Measurements from ENCODE around the gene RNF144B.
"Not testable (repeated sequence)": the region's sequence is repeated elsewhere in the genome, so short reads cannot be mapped to it uniquely, and the experiment has no call there.

RNF144B gene

GRCh38 chr6:18398225-18398624 is 11.1 kb downstream of the RNF144B start:
- DNase-seq; in situ Hi-C loops (cut with HindIII; ENCODE audit: low pct_ligation_motif_present, low pct_unique_long_range_greater_than_20kb, low sequenced_read_pairs): not testable (repeated sequence)

DNA sequence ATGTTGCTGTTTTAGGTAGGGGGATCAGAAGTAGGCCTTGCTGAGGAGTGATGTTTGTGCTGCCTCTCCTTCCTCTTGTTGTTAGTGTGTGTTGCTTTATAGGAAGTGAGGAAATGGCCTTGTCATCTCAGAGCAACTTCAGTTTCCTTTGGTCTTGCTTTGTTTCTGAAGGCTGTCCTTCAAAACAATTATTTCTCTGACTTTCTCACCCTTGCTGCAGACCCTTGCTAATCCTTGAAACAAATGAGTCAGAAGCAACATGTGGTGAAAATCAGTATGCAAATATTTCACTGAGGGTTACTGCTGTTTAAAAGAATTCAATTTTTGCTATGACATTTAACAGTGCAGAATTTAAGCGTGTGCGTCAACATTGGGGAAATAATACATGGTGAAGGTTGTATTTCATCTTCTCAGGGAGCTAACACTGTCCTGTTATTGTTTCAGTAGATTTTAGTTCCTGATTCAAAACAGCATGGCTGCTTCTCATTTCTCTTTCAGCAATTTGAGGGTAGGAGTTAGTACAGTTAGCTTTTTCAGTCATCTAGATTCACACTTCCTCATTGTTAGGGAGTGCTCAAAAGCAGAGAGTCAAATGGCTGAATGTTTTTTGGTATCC is 13.8 kb downstream of the RNF144B start:
- in situ Hi-C loops (cut with HindIII; ENCODE audit: low pct_ligation_motif_present, low pct_unique_long_range_greater_than_20kb, low sequenced_read_pairs), result no loop called here
- no peak for DNase-seq

DNA sequence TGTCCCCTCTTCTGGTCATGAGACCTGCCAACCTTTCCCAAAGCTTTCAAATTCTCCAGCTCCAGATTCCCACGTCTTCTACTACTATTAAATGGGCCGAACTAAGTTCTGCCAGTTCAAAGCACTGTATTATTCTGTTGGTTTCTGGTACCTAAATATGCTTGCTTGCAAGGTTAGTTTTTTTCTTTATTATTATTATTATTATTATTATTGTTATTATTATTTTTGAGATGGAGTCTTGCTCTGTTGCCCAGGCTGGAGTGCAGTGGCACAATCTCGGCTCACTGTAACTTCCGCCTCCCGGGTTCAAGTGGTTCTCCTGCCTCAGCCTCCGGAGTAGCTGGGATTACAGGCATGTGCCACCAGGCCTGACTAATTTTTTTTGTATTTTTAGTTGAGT is 17.8 kb downstream of the RNF144B start:
- DNase-seq; in situ Hi-C loops (cut with HindIII; ENCODE audit: low pct_ligation_motif_present, low pct_unique_long_range_greater_than_20kb, low sequenced_read_pairs): not testable (repeated sequence)

GRCh38 chr6:18405477-18406293 is 18.5 kb downstream of the RNF144B start:
- peak; percentile 77 for DNase-seq
- in situ Hi-C loops (cut with HindIII; ENCODE audit: low pct_ligation_motif_present, low pct_unique_long_range_greater_than_20kb, low sequenced_read_pairs), result no loop called here

DNA sequence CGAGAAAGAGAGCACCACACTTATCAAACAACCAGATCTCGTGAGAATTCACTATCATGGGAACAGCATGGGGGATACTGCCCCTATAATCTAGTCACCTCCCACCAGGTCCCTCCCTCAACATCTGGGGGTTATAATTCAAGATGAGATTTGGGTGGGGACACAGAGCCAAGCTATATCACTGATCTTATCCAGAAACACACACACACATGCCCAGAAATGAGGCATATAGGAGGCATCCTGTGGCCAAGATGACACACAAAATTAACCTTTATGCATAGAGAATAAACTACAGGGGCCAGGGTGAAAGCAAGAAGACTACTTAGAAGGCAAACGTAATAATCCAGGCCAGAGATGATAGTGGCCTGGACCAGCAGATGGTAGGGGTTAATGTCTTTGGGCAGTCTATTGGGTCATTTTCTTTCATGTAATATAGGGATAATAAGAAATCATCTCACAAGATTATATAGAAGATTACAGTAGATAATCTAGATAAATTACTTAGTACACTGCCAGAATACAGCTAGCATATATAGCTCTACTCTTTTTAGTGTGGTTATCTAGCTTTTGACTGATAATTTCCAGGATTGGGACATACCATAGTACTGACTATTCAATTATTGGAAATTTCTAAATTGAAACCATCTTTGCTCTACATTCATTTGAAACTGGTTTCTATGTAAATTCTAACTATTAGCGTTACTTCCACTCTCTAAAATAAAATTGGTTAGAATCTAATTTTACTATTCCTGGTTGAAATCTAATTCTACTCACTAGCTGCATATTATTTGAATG is 20.0 kb downstream of the RNF144B start:
- in situ Hi-C loops (cut with HindIII; ENCODE audit: low pct_ligation_motif_present, low pct_unique_long_range_greater_than_20kb, low sequenced_read_pairs), result no loop called here
- no peak for DNase-seq

- DNase-seq; in situ Hi-C loops (cut with HindIII; ENCODE audit: low pct_ligation_motif_present, low pct_unique_long_range_greater_than_20kb, low sequenced_read_pairs): not testable (repeated sequence)
These were observed 22.5 kb downstream of the RNF144B start for GRCh38 chr6:18409602-18410001.

- no peak for DNase-seq
These were observed 23.3 kb downstream of the RNF144B start for GRCh38 chr6:18410412-18410811.

DNA sequence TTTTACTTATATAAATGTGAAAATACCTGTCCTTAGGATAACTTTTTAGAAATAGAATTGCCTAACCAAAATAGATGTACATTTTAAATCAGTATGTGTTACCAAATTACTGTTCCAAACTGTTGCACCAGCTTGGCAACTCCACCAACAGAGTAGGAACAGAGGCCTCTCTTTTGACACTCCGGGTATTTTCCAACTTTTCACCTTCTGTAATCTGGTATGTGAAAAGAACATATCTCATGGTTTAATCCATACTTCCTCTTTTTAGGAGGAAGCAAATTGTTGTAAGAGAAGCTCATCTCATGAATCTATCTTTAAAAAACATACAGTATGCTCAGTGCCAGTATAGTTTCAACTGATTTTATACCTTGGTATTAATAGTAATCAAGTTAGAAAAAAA is 24.9 kb downstream of the RNF144B start:
- in situ Hi-C loops (cut with HindIII; ENCODE audit: low pct_ligation_motif_present, low pct_unique_long_range_greater_than_20kb, low sequenced_read_pairs), result no loop called here

More at GRCh38 chr6:18410412-18410811, 23.3 kb downstream of the RNF144B start:
- in situ Hi-C loops (cut with HindIII; ENCODE audit: low pct_ligation_motif_present, low pct_unique_long_range_greater_than_20kb, low sequenced_read_pairs), result no loop called here

GRCh38 chr6:18412644-18413043 is 25.5 kb downstream of the RNF144B start:
- no peak for DNase-seq
- in situ Hi-C loops (cut with HindIII; ENCODE audit: low pct_ligation_motif_present, low pct_unique_long_range_greater_than_20kb, low sequenced_read_pairs), result no loop called here

More for the DNA sequence above, 24.9 kb downstream of the RNF144B start:
- DNase-seq, result no peak

GRCh38 chr6:18413381-18413780 is 26.2 kb downstream of the RNF144B start:
- no peak for DNase-seq
- in situ Hi-C loops (cut with HindIII; ENCODE audit: low pct_ligation_motif_present, low pct_unique_long_range_greater_than_20kb, low sequenced_read_pairs), result no loop called here

- in situ Hi-C loops (cut with HindIII; ENCODE audit: low pct_ligation_motif_present, low pct_unique_long_range_greater_than_20kb, low sequenced_read_pairs), result no loop called here
- no peak for DNase-seq
These were observed 27.0 kb downstream of the RNF144B start for GRCh38 chr6:18414116-18414515.

GRCh38 chr6:18415207-18415606 is 28.1 kb downstream of the RNF144B start:
- no peak for DNase-seq
- in situ Hi-C loops (cut with HindIII; ENCODE audit: low pct_ligation_motif_present, low pct_unique_long_range_greater_than_20kb, low sequenced_read_pairs), result no loop called here

DNA sequence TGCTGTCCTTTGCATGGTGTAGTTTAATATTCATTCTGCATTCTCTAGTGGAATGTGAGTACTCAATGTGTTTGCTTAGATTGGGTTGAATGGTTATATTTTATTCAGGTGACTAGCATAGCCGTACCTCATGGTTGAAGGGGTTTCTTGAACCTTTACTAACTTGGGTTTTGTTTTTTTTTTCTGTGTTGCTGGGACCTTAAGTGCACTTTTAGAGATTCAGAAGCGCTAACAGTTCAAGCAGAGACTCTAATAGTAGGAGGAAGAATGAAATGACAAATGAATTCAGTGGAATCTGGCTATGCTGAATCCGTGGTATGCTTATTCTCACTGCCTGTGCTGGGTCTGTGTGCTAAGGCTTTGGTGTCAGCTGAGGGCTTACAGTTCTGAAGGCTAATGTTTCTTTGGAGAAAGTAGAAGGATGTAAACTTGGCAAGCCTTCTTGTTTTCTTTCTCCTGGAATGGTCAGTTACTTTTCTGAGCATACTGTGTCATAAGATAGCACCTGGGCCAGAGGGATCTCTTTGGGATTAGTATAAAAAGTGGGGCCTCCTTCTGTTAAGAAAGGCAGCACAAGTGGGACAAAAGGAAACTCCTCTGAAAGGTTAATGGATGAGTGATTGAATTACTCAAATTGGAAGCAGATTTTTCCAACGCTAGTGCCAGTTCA is 28.7 kb downstream of the RNF144B start:
- DNase-seq, result no peak
- in situ Hi-C loops (cut with HindIII; ENCODE audit: low pct_ligation_motif_present, low pct_unique_long_range_greater_than_20kb, low sequenced_read_pairs), result no loop called here

DNA sequence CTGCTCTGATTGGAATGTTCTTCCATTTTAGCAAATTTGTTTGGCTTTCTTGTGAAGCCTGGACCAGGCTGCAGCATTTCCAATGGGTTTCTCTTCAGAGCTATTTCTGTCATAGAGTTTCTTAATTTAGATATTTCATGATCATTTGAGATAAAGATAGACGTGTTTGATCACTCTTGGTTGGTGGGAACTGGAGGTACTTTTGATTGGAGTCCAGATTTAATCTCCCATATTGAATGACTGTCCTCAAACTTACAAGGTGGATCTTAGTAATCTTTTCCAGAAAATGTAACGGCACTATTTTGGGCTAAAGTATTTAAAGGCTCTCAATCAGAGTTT is 29.2 kb downstream of the RNF144B start:
- in situ Hi-C loops (cut with HindIII; ENCODE audit: low pct_ligation_motif_present, low pct_unique_long_range_greater_than_20kb, low sequenced_read_pairs), result no loop called here
- DNase-seq, result no peak

DNA sequence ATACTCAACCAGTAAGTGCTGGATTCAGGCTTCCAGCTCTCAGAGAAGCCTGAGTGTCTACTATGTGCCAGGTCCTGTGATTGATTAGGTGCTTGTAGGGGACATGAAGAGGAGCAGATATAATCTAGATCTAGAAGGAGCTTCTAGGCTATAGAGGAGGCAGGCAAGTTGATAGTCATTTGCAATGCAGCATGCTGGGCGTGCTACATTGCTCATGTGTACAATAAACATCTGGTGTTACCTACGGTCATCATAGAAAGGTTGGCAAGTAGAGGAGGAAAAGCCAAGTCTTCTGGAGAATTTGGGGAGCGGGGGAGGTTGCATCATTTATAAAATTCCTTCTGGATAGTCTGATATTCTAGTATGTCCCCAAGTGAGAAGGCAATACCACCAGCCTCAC is 33.2 kb downstream of the RNF144B start:
- in situ Hi-C loops (cut with HindIII; ENCODE audit: low pct_ligation_motif_present, low pct_unique_long_range_greater_than_20kb, low sequenced_read_pairs), result no loop called here
- no peak for DNase-seq

DNA sequence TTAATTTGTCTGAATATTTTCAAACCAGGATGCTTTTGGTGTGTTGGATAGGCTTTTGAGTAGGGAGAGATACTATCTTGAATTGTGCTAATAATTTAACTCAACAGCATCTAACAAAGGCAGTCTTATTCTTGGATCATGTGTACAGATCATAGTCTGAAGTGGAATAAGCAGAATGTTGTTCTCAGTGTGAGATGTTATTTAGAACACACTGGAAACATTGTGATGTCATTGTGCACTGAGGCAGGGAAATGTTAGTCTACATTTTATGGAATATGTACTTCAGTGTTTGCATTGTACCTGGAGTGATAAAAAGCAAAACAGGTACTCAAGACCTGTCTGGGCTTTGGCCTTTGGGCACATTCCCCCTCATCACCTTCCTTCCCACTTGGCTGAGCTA is 35.0 kb downstream of the RNF144B start:
- no peak for DNase-seq

GRCh38 chr6:18423426-18423825 is 36.3 kb downstream of the RNF144B start:
- DNase-seq, result no peak
- in situ Hi-C loops (cut with HindIII; ENCODE audit: low pct_ligation_motif_present, low pct_unique_long_range_greater_than_20kb, low sequenced_read_pairs), result no loop called here

More for the DNA sequence above, 35.0 kb downstream of the RNF144B start:
- in situ Hi-C loops (cut with HindIII; ENCODE audit: low pct_ligation_motif_present, low pct_unique_long_range_greater_than_20kb, low sequenced_read_pairs), result no loop called here

GRCh38 chr6:18424201-18424600 is 37.1 kb downstream of the RNF144B start:
- DNase-seq, result no peak

GRCh38 chr6:18425218-18425617 is 38.1 kb downstream of the RNF144B start:
- in situ Hi-C loops (cut with HindIII; ENCODE audit: low pct_ligation_motif_present, low pct_unique_long_range_greater_than_20kb, low sequenced_read_pairs), result no loop called here
- DNase-seq, result no peak

More at GRCh38 chr6:18424201-18424600, 37.1 kb downstream of the RNF144B start:
- in situ Hi-C loops (cut with HindIII; ENCODE audit: low pct_ligation_motif_present, low pct_unique_long_range_greater_than_20kb, low sequenced_read_pairs), result no loop called here

Measured in ACHN (cell line).